Bronchial epithelial cell (primary cell): ENCODE measurements around the gene CDCP1. TPM values are rescaled to one million over a fixed set of nuclear protein-coding genes. Genes with fewer than 3 reads are reported as not detected.

ENCODE experiments used
- DNase-seq: peaks from one replicate; pipeline ENCODE4 v3.0.0-alpha.2; 2010; ENCODE audit warnings: low read depth
- FAIRE-seq: peaks from 2 replicates; lab custom pipeline; 2011; peaks lifted over from hg19 to GRCh38; lab: Jason Lieb, UNC
- H3K27me3 ChIP-seq: 2 replicates; pipeline ENCODE4 v1.5.1; 2011; ENCODE audit warnings: low read length; ENCODE audit not compliant: control insufficient read depth, insufficient read depth
- H3K36me3 ChIP-seq: 2 replicates; pipeline ENCODE4 v1.5.1; 2011; ENCODE audit warnings: low read length; ENCODE audit not compliant: control insufficient read depth, insufficient read depth
- H3K4me3 ChIP-seq: 2 replicates; pipeline ENCODE4 v1.5.1; 2011; ENCODE audit warnings: mild to moderate bottlenecking, low read depth, low read length, control low read depth
- total RNA-seq: library from RNA; depleted of rRNA; stranded (reverse); fragments of >200 nt; gene quantifications from 2 replicates; pipeline ENCODE4 v1.2.1, GENCODE V29; 2014
- TF ChIP-seq, protein P1 (sequence below): IDR thresholded peaks from 2 replicates; pipeline ENCODE4 v1.5.1; 2011; ENCODE audit warnings: mild to moderate bottlenecking, moderate library complexity, low read length, control low read depth, inconsistent platforms; ENCODE audit not compliant: insufficient read depth, severe bottlenecking

The CDCP1 gene
- total RNA-seq, 1 donor from 2014 or later: 41.3 TPM

DNA sequence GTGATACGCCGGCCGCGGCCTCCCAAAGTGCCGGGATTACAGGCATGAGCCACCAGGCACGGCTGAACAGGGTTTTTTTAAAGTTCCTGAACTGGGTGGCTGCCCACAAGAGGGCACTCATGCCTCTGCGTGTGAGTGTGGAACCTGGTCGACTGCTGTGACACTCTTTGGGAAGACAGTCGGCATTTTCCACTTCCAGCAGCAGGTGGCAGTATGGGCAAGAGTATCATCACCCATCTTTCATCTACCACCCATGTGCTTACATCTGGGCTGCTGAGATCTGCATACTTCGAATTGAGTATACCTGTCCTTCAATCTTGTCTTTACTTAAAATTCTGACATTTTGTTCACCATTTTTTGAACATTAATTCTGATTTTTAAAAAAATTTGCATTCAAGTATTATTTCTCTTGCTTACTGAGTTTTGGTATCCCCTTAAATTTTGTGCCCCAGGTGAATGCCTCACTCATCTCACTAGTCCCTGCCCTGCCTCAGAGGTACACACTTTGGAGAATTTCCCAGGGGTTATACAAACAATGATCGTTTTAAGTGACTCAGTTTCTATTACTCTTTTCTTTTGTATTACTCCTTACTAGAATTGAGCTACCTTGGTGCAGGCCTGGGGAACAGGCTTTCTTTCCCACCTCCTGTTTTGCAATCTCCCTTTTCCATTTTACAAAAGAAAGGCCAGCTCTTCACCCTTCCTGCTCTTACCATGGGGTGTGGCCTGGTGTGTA lies 108.3 kb downstream of the CDCP1 start:
- TF ChIP-seq, protein P1, sequence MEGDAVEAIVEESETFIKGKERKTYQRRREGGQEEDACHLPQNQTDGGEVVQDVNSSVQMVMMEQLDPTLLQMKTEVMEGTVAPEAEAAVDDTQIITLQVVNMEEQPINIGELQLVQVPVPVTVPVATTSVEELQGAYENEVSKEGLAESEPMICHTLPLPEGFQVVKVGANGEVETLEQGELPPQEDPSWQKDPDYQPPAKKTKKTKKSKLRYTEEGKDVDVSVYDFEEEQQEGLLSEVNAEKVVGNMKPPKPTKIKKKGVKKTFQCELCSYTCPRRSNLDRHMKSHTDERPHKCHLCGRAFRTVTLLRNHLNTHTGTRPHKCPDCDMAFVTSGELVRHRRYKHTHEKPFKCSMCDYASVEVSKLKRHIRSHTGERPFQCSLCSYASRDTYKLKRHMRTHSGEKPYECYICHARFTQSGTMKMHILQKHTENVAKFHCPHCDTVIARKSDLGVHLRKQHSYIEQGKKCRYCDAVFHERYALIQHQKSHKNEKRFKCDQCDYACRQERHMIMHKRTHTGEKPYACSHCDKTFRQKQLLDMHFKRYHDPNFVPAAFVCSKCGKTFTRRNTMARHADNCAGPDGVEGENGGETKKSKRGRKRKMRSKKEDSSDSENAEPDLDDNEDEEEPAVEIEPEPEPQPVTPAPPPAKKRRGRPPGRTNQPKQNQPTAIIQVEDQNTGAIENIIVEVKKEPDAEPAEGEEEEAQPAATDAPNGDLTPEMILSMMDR: peak; percentile 93
- DNase-seq (peak; percentile 94), FAIRE-seq (peak; percentile 95)
- peaks cover 2% of the 10 kb centered on the region for H3K27me3 ChIP-seq
- H3K36me3 ChIP-seq: no peaks in the 10 kb centered on the region
- no peak overlapping the region for H3K4me3 ChIP-seq

DNA sequence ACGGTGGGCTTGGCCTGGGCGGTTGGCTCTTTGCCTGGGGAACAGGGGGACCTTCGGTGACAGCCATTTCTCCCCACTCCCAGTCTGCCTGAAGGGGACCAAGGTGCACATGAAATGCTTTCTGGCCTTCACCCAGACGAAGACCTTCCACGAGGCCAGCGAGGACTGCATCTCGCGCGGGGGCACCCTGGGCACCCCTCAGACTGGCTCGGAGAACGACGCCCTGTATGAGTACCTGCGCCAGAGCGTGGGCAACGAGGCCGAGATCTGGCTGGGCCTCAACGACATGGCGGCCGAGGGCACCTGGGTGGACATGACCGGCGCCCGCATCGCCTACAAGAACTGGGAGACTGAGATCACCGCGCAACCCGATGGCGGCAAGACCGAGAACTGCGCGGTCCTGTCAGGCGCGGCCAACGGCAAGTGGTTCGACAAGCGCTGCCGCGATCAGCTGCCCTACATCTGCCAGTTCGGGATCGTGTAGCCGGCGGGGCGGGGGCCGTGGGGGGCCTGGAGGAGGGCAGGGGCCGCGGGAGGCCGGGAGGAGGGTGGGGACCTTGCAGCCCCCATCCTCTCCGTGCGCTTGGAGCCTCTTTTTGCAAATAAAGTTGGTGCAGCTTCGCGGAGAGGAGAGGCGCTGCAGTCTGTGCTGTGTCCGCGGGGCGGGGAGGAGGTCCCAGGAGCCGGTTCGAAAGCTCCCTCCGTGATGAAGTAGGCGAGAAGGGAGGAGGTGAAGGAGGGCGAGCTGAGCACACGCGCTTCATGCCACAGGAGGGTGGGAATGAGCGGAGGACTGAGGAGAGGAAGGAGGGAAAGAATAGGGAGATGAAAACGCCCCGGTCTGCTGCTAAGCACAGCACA lies 110.5 kb downstream of the CDCP1 start:
- DNase-seq: no peak
- H3K27me3 ChIP-seq: peaks cover 2% of the 10 kb centered on the region
- no peak for FAIRE-seq
- H3K36me3 ChIP-seq: no peaks in the 10 kb centered on the region
- H3K4me3 ChIP-seq: peak overlapping the region; percentile 27
- TF ChIP-seq, protein P1: no peak

DNA sequence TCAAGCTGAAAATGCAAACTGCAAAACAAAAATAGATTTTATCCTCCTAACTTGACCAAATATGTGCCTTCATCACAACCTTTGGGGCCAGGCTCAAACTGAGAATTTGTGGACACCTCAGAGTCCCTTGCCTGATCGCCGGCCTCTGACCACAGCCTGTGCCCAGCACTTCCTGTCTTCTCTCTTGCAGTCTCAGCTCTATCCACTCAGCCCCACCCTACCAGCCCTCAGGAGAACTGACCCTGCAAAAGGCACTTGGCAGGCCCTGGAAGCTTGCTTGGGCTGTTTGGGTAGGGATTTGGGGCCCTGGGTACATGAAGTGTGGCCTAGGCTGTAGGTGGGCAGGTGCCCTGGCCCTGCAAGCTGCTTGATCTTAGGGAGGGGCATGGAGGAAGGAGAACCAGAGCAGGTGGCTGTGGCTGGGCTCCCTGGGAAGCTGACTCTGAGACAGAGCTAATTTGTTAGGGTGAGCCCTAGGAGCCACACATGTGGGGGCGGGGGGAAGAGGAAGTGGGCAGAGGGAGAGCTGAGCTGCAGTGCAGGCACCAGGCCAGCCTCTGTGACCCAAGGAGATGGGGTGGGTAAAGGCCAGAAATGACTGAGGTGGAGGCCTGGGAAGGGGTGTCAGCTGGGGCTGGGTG lies 111.4 kb downstream of the CDCP1 start:
- H3K27me3 ChIP-seq: peaks cover 2% of the 10 kb centered on the region
- DNase-seq: no peak
- no peak for FAIRE-seq
- no peaks in the 10 kb centered on the region for H3K36me3 ChIP-seq
- TF ChIP-seq, protein P1: no peak
- H3K4me3 ChIP-seq: no peak overlapping the region

DNA sequence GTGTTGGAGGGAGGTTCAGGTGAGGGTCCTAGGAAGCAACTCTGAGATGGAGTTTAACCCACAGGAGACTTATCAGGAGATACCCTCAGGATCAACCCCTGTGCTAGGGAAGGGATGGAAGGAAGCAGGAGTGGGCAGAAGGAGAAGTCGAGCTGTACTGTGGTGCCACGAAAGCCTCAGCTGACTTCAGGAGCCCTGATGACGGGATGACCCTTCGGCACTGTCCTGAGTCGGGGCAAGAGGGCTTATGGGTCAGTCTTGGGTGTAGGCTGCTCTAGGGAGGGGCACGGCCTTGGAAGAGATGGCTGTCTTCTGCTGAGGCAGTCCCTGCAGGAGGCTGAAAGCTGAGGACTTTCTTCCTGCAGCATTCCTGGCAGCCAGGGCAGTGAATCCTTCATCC lies 112.4 kb downstream of the CDCP1 start:
- FAIRE-seq (no peak), DNase-seq (no peak)
- Histone ChIP-seq H3K27me3 (peaks cover 2% of the 10 kb centered on the region), H3K36me3 (no peaks in the 10 kb centered on the region), H3K4me3 (no peak overlapping the region)
- TF ChIP-seq, protein P1: no peak

Other genes with a start within 250 kb of the CDCP1 start
- gene ZDHHC3, start 170.2 kb downstream of the CDCP1 start, total RNA-seq: 62.1 and 91.1 TPM in 2 replicates
- 60.0 and 70.3 TPM in 2 replicates for gene EXOSC7, start 170.1 kb downstream of the CDCP1 start, total RNA-seq
- gene CLEC3B, start 120.1 kb downstream of the CDCP1 start, total RNA-seq: 0.13 TPM in 1 of 2 replicates, not detected in the other
- 1.3 and 1.6 TPM in 2 replicates for gene TMEM158, start 79.9 kb upstream of the CDCP1 start, total RNA-seq
- 19.0 and 19.1 TPM in 2 replicates for gene LARS2, start 242.2 kb upstream of the CDCP1 start, total RNA-seq